HUES48 (cell line): ENCODE results near the gene SLC45A3.

Experiments
- H3K27ac ChIP-seq: one replicate; pipeline ENCODE4 v1.7.0; 2013; ENCODE audit warnings: low read depth, low read length, inconsistent platforms
- H3K27me3 ChIP-seq: 2 replicates; pipeline ENCODE4 v1.6.1; 2013; ENCODE audit warnings: mild to moderate bottlenecking, low read length; ENCODE audit not compliant: control insufficient read depth, insufficient read depth
- H3K36me3 ChIP-seq: 2 replicates; pipeline ENCODE4 v1.6.1; 2013; ENCODE audit warnings: low read length; ENCODE audit not compliant: control insufficient read depth, insufficient read depth
- H3K4me1 ChIP-seq: 2 replicates; pipeline ENCODE4 v1.6.1; 2013; ENCODE audit warnings: mild to moderate bottlenecking, low read length; ENCODE audit not compliant: control insufficient read depth, insufficient read depth
- H3K4me3 ChIP-seq: 2 replicates; pipeline ENCODE4 v1.5.1; 2013; ENCODE audit warnings: mild to moderate bottlenecking, low read depth, low read length
- H3K9ac ChIP-seq: 2 replicates; pipeline ENCODE4 v1.6.1; 2013; ENCODE audit warnings: mild to moderate bottlenecking, low read depth, low read length, moderate library complexity
- H3K9me3 ChIP-seq: 2 replicates; pipeline ENCODE4 v1.6.1; 2013; ENCODE audit warnings: low read length; ENCODE audit not compliant: control insufficient read depth, insufficient read depth

Gene SLC45A3

GRCh38 chr1:205677167-205677566 lies 3.1 kb downstream of the SLC45A3 start:
- H3K9me3 ChIP-seq, result no peaks in the 10 kb centered on the region
- H3K9ac ChIP-seq, result no peak overlapping the region
- no peak overlapping the region for H3K27ac ChIP-seq
- peaks cover 13% of the 10 kb centered on the region for H3K27me3 ChIP-seq
- peaks cover 28% of the 10 kb centered on the region for H3K4me1 ChIP-seq
- H3K4me3 ChIP-seq, result no peak overlapping the region
- no peaks in the 10 kb centered on the region for H3K36me3 ChIP-seq

- peaks cover 11% of the 10 kb centered on the region for H3K27me3 ChIP-seq
- H3K36me3 ChIP-seq, result no peaks in the 10 kb centered on the region
- H3K27ac ChIP-seq, result no peak overlapping the region
- peaks cover 33% of the 10 kb centered on the region for H3K4me1 ChIP-seq
- H3K4me3 ChIP-seq, result no peak overlapping the region
- no peaks in the 10 kb centered on the region for H3K9me3 ChIP-seq
- H3K9ac ChIP-seq, result no peak overlapping the region
These were observed 3.7 kb downstream of the SLC45A3 start for GRCh38 chr1:205676597-205676996.

- H3K36me3 ChIP-seq, result no peaks in the 10 kb centered on the region
- H3K9ac ChIP-seq, result no peak overlapping the region
- H3K27me3 ChIP-seq, result peaks cover 5% of the 10 kb centered on the region
- peaks cover 35% of the 10 kb centered on the region for H3K4me1 ChIP-seq
- no peak overlapping the region for H3K4me3 ChIP-seq
- no peaks in the 10 kb centered on the region for H3K9me3 ChIP-seq
- no peak overlapping the region for H3K27ac ChIP-seq
These were observed 4.3 kb downstream of the SLC45A3 start for GRCh38 chr1:205676002-205676401.

- Histone ChIP-seq H3K9ac (peak overlapping the region; percentile 43; the same call in 1 of the 2 replicates), H3K9me3 (no peaks in the 10 kb centered on the region), H3K36me3 (no peaks in the 10 kb centered on the region), H3K27ac (no peak overlapping the region), H3K4me1 (peaks cover 38% of the 10 kb centered on the region), H3K4me3 (no peak overlapping the region), H3K27me3 (no peaks in the 10 kb centered on the region)
These were observed 5.1 kb downstream of the SLC45A3 start for GRCh38 chr1:205675247-205675646.

- Histone ChIP-seq H3K36me3 (no peaks in the 10 kb centered on the region), H3K27ac (no peak overlapping the region), H3K9ac (no peak overlapping the region), H3K27me3 (no peaks in the 10 kb centered on the region), H3K4me1 (peaks cover 46% of the 10 kb centered on the region), H3K9me3 (no peaks in the 10 kb centered on the region), H3K4me3 (no peak overlapping the region)
These were observed 7.3 kb downstream of the SLC45A3 start for GRCh38 chr1:205672970-205673369.

- H3K9ac ChIP-seq, result no peak overlapping the region
- H3K4me3 ChIP-seq, result no peak overlapping the region
- no peaks in the 10 kb centered on the region for H3K36me3 ChIP-seq
- H3K9me3 ChIP-seq, result no peaks in the 10 kb centered on the region
- H3K27ac ChIP-seq, result peak overlapping the region; percentile 96
- H3K27me3 ChIP-seq, result no peaks in the 10 kb centered on the region
- peaks cover 46% of the 10 kb centered on the region for H3K4me1 ChIP-seq
These were observed 7.9 kb downstream of the SLC45A3 start for GRCh38 chr1:205672395-205672889.

GRCh38 chr1:205670611-205671430 lies 9.5 kb downstream of the SLC45A3 start:
- peak overlapping the region; percentile 51 for H3K9ac ChIP-seq
- H3K9me3 ChIP-seq, result no peaks in the 10 kb centered on the region
- no peaks in the 10 kb centered on the region for H3K36me3 ChIP-seq
- peak overlapping the region; percentile 42 for H3K4me3 ChIP-seq
- H3K4me1 ChIP-seq, result peaks cover 46% of the 10 kb centered on the region
- peak overlapping the region; percentile 96 for H3K27ac ChIP-seq
- H3K27me3 ChIP-seq, result no peaks in the 10 kb centered on the region

- Histone ChIP-seq H3K9ac (peak overlapping the region; percentile 51), H3K27me3 (no peaks in the 10 kb centered on the region), H3K27ac (peak overlapping the region; percentile 96), H3K9me3 (no peaks in the 10 kb centered on the region), H3K4me3 (peak overlapping the region; percentile 42; the same call in 1 of the 2 replicates), H3K4me1 (peaks cover 52% of the 10 kb centered on the region), H3K36me3 (no peaks in the 10 kb centered on the region)
These were observed 10.2 kb downstream of the SLC45A3 start for GRCh38 chr1:205670150-205670446.

GRCh38 chr1:205669341-205670149 lies 10.8 kb downstream of the SLC45A3 start:
- Histone ChIP-seq H3K36me3 (no peaks in the 10 kb centered on the region), H3K9ac (no peak overlapping the region), H3K4me3 (0 out of 2 replicates have a peak overlapping the region, but pooled peaks have one; percentile 42), H3K27ac (peak overlapping the region; percentile 96), H3K9me3 (no peaks in the 10 kb centered on the region), H3K4me1 (peaks cover 53% of the 10 kb centered on the region), H3K27me3 (no peaks in the 10 kb centered on the region)

- H3K27ac ChIP-seq, result peak overlapping the region; percentile 96
- no peaks in the 10 kb centered on the region for H3K27me3 ChIP-seq
- peaks cover 2% of the 10 kb centered on the region; the same call in 1 of the 2 replicates for H3K36me3 ChIP-seq
- H3K9ac ChIP-seq, result no peak overlapping the region
- H3K4me1 ChIP-seq, result peaks cover 53% of the 10 kb centered on the region
- H3K9me3 ChIP-seq, result no peaks in the 10 kb centered on the region
- H3K4me3 ChIP-seq, result no peak overlapping the region
These were observed 11.4 kb downstream of the SLC45A3 start for GRCh38 chr1:205668951-205669340.
